ENCODE results near the gene ALDH2.
"Not testable (repeated sequence)": the region's sequence is repeated elsewhere in the genome, so short reads cannot be mapped to it uniquely, and the experiment has no call there.

ALDH2 gene

GRCh38 chr12:111757361-111758119, 9.2 kb upstream of the ALDH2 start:
- DNase-seq, result no peak

- DNase-seq, result no peak
These were observed 8.6 kb upstream of the ALDH2 start for GRCh38 chr12:111758120-111758561.

GRCh38 chr12:111759271-111759670, 7.5 kb upstream of the ALDH2 start:
- DNase-seq, result no peak

- no peak for DNase-seq
These were observed 6.7 kb upstream of the ALDH2 start for GRCh38 chr12:111759991-111760390.

GRCh38 chr12:111761099-111761498, 5.6 kb upstream of the ALDH2 start:
- DNase-seq, result no peak

- DNase-seq, result no peak
These were observed 5.0 kb upstream of the ALDH2 start for GRCh38 chr12:111761706-111762105.

GRCh38 chr12:111763552-111763951, 3.2 kb upstream of the ALDH2 start:
- DNase-seq, result not testable (repeated sequence)

- DNase-seq, result no peak
These were observed 2.5 kb upstream of the ALDH2 start for GRCh38 chr12:111764120-111764821.

- DNase-seq, result no peak
These were observed 827 bp downstream of the ALDH2 start for GRCh38 chr12:111767362-111768158.

GRCh38 chr12:111768159-111768895, 1.6 kb downstream of the ALDH2 start:
- no peak for DNase-seq

GRCh38 chr12:111769599-111769998, 2.9 kb downstream of the ALDH2 start:
- no peak for DNase-seq

- no peak for DNase-seq
These were observed 7.2 kb downstream of the ALDH2 start for GRCh38 chr12:111773801-111774551.

GRCh38 chr12:111775205-111776193, 8.8 kb downstream of the ALDH2 start:
- DNase-seq, result peak; percentile 69

- DNase-seq, result no peak
These were observed 10.2 kb downstream of the ALDH2 start for GRCh38 chr12:111776836-111777344.

- DNase-seq, result no peak
These were observed 10.8 kb downstream of the ALDH2 start for GRCh38 chr12:111777345-111778045.

GRCh38 chr12:111780166-111780565, 13.4 kb downstream of the ALDH2 start:
- no peak for DNase-seq

- no peak for DNase-seq
These were observed 13.9 kb downstream of the ALDH2 start for GRCh38 chr12:111780615-111781014.

- DNase-seq, result no peak
These were observed 14.4 kb downstream of the ALDH2 start for GRCh38 chr12:111781085-111781658.

GRCh38 chr12:111783046-111783445, 16.3 kb downstream of the ALDH2 start:
- DNase-seq, result no peak
